HEK293T (cell line): ENCODE results near the gene HMCN2.

Experiments used
- CTCF ChIA-PET: fragments of 350-600 bp; formaldehyde crosslinking; extraction: SDS; loops from one replicate; lab custom pipeline; 2021; ENCODE audit warnings: antibody characterized with exemption, inconsistent platforms; lab: Yijun Ruan, JAX
- POLR2A ChIA-PET: fragments of 350-600 bp; formaldehyde crosslinking; extraction: SDS; loops from one replicate; lab custom pipeline; 2020; ENCODE audit warnings: antibody characterized with exemption, inconsistent platforms; lab: Yijun Ruan, JAX
- DNase-seq: peaks from one replicate; pipeline ENCODE4 v3.0.0; 2012; ENCODE audit warnings: mixed read lengths; ENCODE audit errors: extremely low spot score
- ARNT ChIP-seq: fragments of 450-650 bp; IDR thresholded peaks from 2 replicates; pipeline ENCODE4 v1.6.1; 2017; ENCODE audit warnings: mild to moderate bottlenecking
- BHLHE40 ChIP-seq: fragments of 450-650 bp; IDR thresholded peaks from 2 replicates; pipeline ENCODE4 v1.6.1; 2016; ENCODE audit warnings: mild to moderate bottlenecking, moderate library complexity, borderline replicate concordance
- CTBP1 ChIP-seq: fragments of 450-650 bp; IDR thresholded peaks from 2 replicates; pipeline ENCODE4 v1.6.1; 2016; ENCODE audit warnings: borderline replicate concordance
- ELF4 ChIP-seq: fragments of 450-650 bp; IDR thresholded peaks from 2 replicates; pipeline ENCODE4 v1.6.1; 2017; ENCODE audit warnings: antibody characterized with exemption
- FOXA1 ChIP-seq: fragments of 450-650 bp; IDR thresholded peaks from 2 replicates; pipeline ENCODE4 v1.6.1; 2016; ENCODE audit warnings: mild to moderate bottlenecking
- FOXK2 ChIP-seq: fragments of 450-650 bp; IDR thresholded peaks from 2 replicates; pipeline ENCODE4 v1.6.1; 2016; ENCODE audit warnings: mild to moderate bottlenecking
- FOXM1 ChIP-seq: fragments of 450-650 bp; IDR thresholded peaks from 2 replicates; pipeline ENCODE4 v1.6.1; 2017; ENCODE audit warnings: mild to moderate bottlenecking, borderline replicate concordance
- HDGF ChIP-seq: fragments of 450-650 bp; IDR thresholded peaks from 2 replicates; pipeline ENCODE4 v1.6.1; 2017; ENCODE audit warnings: antibody characterized with exemption, borderline replicate concordance
- L3MBTL2 ChIP-seq: fragments of 450-650 bp; conservative IDR thresholded peaks from 2 replicates; pipeline ENCODE4 v1.6.1; 2016; ENCODE audit warnings: mild to moderate bottlenecking
- LEF1 ChIP-seq: fragments of 450-650 bp; IDR thresholded peaks from 2 replicates; pipeline ENCODE4 v1.6.1; 2017; ENCODE audit warnings: mild to moderate bottlenecking, borderline replicate concordance
- NFRKB ChIP-seq: fragments of 450-650 bp; IDR thresholded peaks from 2 replicates; pipeline ENCODE4 v1.6.1; 2016; ENCODE audit warnings: mild to moderate bottlenecking, moderate library complexity
- PKNOX1 ChIP-seq: fragments of 450-650 bp; IDR thresholded peaks from 2 replicates; pipeline ENCODE4 v1.6.1; 2016
- SP1 ChIP-seq: fragments of 450-650 bp; IDR thresholded peaks from 2 replicates; pipeline ENCODE4 v1.6.1; 2017
- SUZ12 ChIP-seq: fragments of 450-650 bp; IDR thresholded peaks from 2 replicates; pipeline ENCODE4 v1.6.1; 2016; ENCODE audit warnings: mild to moderate bottlenecking
- TARDBP ChIP-seq: fragments of 450-650 bp; IDR thresholded peaks from 2 replicates; pipeline ENCODE4 v1.6.1; 2016
- ZNF384 ChIP-seq: fragments of 450-650 bp; IDR thresholded peaks from 2 replicates; pipeline ENCODE4 v1.6.1; 2016

Gene HMCN2

GRCh38 chr9:130297371-130297770 lies 31.8 kb downstream of the HMCN2 start:
- TF ChIP-seq HDGF (no peak), SP1 (no peak), TARDBP (no peak), FOXM1 (no peak), PKNOX1 (no peak), CTBP1 (no peak), SUZ12 (no peak), BHLHE40 (no peak), ZNF384 (no peak), NFRKB (no peak), FOXK2 (no peak), FOXA1 (no peak), LEF1 (no peak), ARNT (no peak), L3MBTL2 (no peak), ELF4 (no peak)
- CTCF ChIA-PET = no interaction called here
- no peak for DNase-seq
- POLR2A ChIA-PET = interaction anchor here (0.6 kb wide), 1 partner anchor 18 kb away, joined by 3 read pairs; no protein-coding TSS in a partner anchor

- DNase-seq = peak; percentile 45
- CTCF ChIA-PET = no interaction called here
- POLR2A ChIA-PET = no interaction called here
- TF ChIP-seq ARNT (no peak), CTBP1 (no peak), LEF1 (no peak), L3MBTL2 (no peak)
These were observed 33.2 kb downstream of the HMCN2 start for GRCh38 chr9:130298662-130299279.

- ChIA-PET POLR2A (no interaction called here), CTCF (no interaction called here)
- DNase-seq = no peak
- TF ChIP-seq FOXA1 (no peak), CTBP1 (no peak), TARDBP (no peak), ARNT (no peak), FOXK2 (no peak), PKNOX1 (no peak), LEF1 (no peak), HDGF (no peak), ZNF384 (no peak), SP1 (no peak), ELF4 (no peak), FOXM1 (no peak), BHLHE40 (no peak), NFRKB (no peak), L3MBTL2 (no peak), SUZ12 (no peak)
These were observed 34.4 kb downstream of the HMCN2 start for GRCh38 chr9:130299785-130300615.

- no peak for TF ChIP-seq ELF4
- no peak for TF ChIP-seq ZNF384
- TF ChIP-seq SP1 = no peak
- TF ChIP-seq HDGF = no peak
- TF ChIP-seq BHLHE40 = no peak
- ChIA-PET CTCF (no interaction called here), POLR2A (no interaction called here)
- DNase-seq = no peak
These were observed 35.2 kb downstream of the HMCN2 start for GRCh38 chr9:130300739-130301138.

GRCh38 chr9:130301483-130302286 lies 36.1 kb downstream of the HMCN2 start:
- CTCF ChIA-PET = interaction anchor here (0.6 to 0.7 kb wide), 2 partner anchors 167 to 405 kb away, joined by 3 read pairs; no protein-coding TSS in a partner anchor
- DNase-seq = no peak
- no peak for TF ChIP-seq ARNT
- no peak for TF ChIP-seq SUZ12
- no peak for TF ChIP-seq FOXA1
- TF ChIP-seq NFRKB = no peak
- TF ChIP-seq SP1 = no peak
- no peak for TF ChIP-seq L3MBTL2
- TF ChIP-seq CTBP1 = no peak
- no peak for TF ChIP-seq ELF4
- no peak for TF ChIP-seq HDGF
- POLR2A ChIA-PET = no interaction called here

GRCh38 chr9:130302785-130303612 lies 37.4 kb downstream of the HMCN2 start:
- TF ChIP-seq NFRKB (no peak), ZNF384 (no peak), FOXA1 (no peak), FOXM1 (no peak), TARDBP (no peak), SP1 (no peak), LEF1 (no peak), BHLHE40 (no peak), FOXK2 (no peak), ARNT (no peak), HDGF (no peak), CTBP1 (no peak), L3MBTL2 (no peak), ELF4 (no peak), PKNOX1 (no peak), SUZ12 (no peak)
- DNase-seq = no peak
- ChIA-PET POLR2A (no interaction called here), CTCF (no interaction called here)
